ENCODE measurements around the gene SMTNL2.

Gene SMTNL2

GRCh38 chr17:4584101-4584916 is at the start of gene SMTNL2:
Gene SMTNL2, plus strand, starts transcription at chr17:4584529. Its CDS starts 77 bp downstream, at chr17:4584606.
- TF ChIP-seq CTCF (IDR thresholded peaks at IDR 0.05; ENCODE audit: low read depth, low read length, missing control alignments): no peak
- DNase-seq (ENCODE audit: extremely low read depth, low read depth): no peak
- H3K4me3 ChIP-seq (replicated peaks; ENCODE audit: low read depth, low read length): no peak within 1 kb of the TSS

GRCh38 chr17:4534928-4535666 is 49.2 kb upstream of the SMTNL2 start:
- no peak for DNase-seq (ENCODE audit: extremely low read depth, low read depth)
- H3K4me3 ChIP-seq (replicated peaks; ENCODE audit: low read depth, low read length): no peak overlapping the region
- TF ChIP-seq CTCF (IDR thresholded peaks at IDR 0.05; ENCODE audit: low read depth, low read length, missing control alignments): no peak

- H3K4me3 ChIP-seq (replicated peaks; ENCODE audit: low read depth, low read length): no peak overlapping the region
- TF ChIP-seq CTCF (IDR thresholded peaks at IDR 0.05; ENCODE audit: low read depth, low read length, missing control alignments): no peak
- DNase-seq (ENCODE audit: extremely low read depth, low read depth): no peak
Observed at GRCh38 chr17:4535667-4536258, 48.6 kb upstream of the SMTNL2 start.

- H3K4me3 ChIP-seq (replicated peaks; ENCODE audit: low read depth, low read length): no peak overlapping the region
- DNase-seq (ENCODE audit: extremely low read depth, low read depth): no peak
- no peak for TF ChIP-seq CTCF (IDR thresholded peaks at IDR 0.05; ENCODE audit: low read depth, low read length, missing control alignments)
Observed at GRCh38 chr17:4536259-4536741, 48.0 kb upstream of the SMTNL2 start.

GRCh38 chr17:4536742-4537411 is 47.5 kb upstream of the SMTNL2 start:
- no peak overlapping the region for H3K4me3 ChIP-seq (replicated peaks; ENCODE audit: low read depth, low read length)
- DNase-seq (ENCODE audit: extremely low read depth, low read depth): no peak
- no peak for TF ChIP-seq CTCF (IDR thresholded peaks at IDR 0.05; ENCODE audit: low read depth, low read length, missing control alignments)

- TF ChIP-seq CTCF (IDR thresholded peaks at IDR 0.05; ENCODE audit: low read depth, low read length, missing control alignments): no peak
- DNase-seq (ENCODE audit: extremely low read depth, low read depth): no peak
- no peak overlapping the region for H3K4me3 ChIP-seq (replicated peaks; ENCODE audit: low read depth, low read length)
Observed at GRCh38 chr17:4537451-4538235, 46.7 kb upstream of the SMTNL2 start.

All from HFF-Myc (cell line).